SH-SY5Y (cell line): Measurements from ENCODE around the gene PHYHD1.

ENCODE experiments used
- GATA2 ChIP-seq: IDR thresholded peaks from 2 replicates; pipeline ENCODE4 v1.6.1; 2011; ENCODE audit warnings: mild to moderate bottlenecking, low read depth, low read length
- GATA3 ChIP-seq: IDR thresholded peaks from 2 replicates; pipeline ENCODE4 v1.6.1; 2011; ENCODE audit warnings: low read depth, mild to moderate bottlenecking, low read length, moderate library complexity

Gene PHYHD1

DNA sequence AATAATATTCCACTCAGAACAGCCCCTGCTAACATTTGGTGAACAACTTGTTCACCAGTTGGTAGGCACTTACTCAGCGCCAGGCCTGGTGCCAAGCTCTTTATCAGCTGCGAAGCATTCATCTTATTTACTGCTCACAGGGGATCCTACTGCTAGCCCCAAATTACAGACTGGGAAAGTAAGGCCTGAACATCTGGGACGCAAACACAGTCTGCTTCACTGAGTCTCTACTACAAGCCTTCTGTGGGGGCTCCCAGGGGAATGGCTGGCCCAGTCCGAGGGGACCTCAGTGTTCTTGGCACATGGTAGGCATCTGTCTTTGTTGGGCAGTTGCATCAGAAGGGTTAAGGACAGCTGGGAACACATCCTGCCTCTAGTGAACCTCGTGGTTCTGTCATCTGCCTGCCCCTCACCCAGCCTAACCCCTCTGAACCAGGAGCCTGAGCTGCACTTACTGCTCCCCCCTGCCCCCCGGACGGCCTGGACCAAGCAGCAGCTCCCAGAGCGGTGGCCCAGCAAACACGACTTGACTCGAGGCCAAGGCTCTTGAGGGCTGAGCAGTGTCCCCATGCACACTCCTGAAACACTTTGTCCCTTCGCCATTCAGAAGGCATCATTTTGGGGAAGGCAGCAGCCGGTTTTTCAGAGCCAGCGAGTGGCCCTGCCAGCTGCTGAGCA, at the start of gene PHYHD1:
TSS of gene PHYHD1 (plus strand) at position 602 of the 678 bp plus-strand sequence. CDS start 1,342 bp downstream, outside the sequence.
- TF ChIP-seq GATA2 (no peak), GATA3 (no peak)

DNA sequence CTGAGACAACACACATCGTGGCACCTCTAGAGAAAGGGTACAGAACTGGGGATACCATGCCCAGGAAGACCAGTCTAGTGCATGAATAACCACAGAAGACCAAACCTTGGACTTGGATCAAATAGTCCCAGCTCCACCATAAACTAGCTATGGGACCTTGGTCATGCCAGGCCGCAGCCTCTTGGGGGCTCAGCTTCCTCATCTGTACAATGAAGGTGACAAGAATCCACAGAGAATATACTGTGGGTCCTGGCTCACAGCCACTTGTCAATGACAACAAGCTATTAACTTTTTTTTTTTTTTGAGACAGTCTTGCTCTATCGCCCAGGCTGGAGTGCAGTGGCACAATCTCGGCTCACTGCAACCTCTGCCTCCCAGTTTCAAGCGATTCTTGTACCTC, 42.9 kb upstream of the PHYHD1 start:
- TF ChIP-seq GATA3 (no peak), GATA2 (no peak)

- TF ChIP-seq GATA2 (no peak), GATA3 (no peak)
Measured at GRCh38 chr9:128881884-128882676, 38.7 kb upstream of the PHYHD1 start, which contains the start of the genes KYAT1 and LRRC8A. TSS of gene KYAT1 (minus strand) at chr9:128881950. CDS start at chr9:128845405, 36,545 bp downstream. TSS of gene LRRC8A (plus strand) at chr9:128882133. CDS start at chr9:128907165, 25,032 bp downstream.

DNA sequence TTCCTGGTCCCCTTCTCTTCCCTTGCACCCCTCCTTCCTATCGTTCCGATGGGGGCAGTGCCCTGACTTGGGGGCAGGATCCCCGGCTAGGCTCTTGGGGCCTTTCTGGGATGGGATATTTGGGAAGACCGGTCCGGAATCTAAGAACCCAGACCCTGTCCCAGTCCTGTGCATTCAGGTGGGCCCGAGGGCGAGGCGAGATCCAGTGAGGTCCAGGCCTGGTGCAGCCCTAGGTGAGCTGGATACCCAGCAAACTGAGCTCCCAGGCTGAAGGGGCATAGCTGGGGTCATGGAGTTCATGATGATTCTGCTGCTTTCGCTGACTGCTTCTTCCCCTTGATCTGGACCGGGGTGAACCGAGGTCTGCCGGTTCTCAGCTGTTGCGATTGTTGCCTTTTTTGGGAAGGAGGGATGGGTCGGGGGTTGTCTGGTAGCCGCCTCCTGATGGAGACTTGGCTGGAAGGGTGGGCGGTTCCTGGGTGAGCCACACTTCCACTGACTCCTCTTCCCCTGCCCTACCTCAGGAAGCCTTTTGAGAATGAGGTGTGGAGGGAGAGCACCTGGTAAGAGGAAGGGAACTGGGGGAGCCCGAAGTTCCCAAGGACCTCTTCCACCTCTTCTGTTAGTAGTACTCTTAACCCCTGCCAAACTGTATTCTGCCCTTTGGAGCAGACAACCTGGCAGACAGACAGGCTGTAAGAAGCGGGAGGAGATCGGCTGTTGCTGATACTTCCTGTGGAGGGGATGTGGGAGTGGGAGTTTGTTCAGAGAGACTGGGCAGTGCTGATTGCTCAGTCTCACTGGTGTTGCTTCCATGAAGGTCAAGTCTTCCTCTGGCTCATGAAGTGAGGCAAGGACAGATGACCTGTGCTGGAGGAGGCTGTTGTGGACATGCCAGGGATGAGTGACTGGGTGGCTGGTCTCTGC, 37.8 kb upstream of the PHYHD1 start:
- TF ChIP-seq GATA2 (no peak), GATA3 (no peak)

DNA sequence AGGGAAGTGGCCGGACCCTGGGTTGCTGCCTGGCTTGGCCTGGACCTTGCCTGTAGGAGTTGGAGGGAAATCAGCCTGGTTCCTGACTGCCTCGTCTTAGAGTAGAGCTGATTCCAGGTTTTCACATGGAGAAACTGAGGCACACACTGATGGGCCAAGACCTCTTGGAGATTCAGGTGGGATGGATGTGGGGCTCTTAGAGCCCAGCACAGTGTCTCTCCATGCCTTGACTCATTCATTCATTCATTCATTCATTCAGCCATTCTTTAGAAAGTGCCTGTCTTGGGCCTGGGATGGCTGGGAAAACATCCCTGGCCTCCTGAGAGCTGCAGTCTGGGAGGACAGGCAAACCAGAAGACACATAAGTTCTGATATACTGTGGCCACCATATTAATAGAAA, 36.6 kb upstream of the PHYHD1 start:
- TF ChIP-seq GATA3 (no peak), GATA2 (no peak)

DNA sequence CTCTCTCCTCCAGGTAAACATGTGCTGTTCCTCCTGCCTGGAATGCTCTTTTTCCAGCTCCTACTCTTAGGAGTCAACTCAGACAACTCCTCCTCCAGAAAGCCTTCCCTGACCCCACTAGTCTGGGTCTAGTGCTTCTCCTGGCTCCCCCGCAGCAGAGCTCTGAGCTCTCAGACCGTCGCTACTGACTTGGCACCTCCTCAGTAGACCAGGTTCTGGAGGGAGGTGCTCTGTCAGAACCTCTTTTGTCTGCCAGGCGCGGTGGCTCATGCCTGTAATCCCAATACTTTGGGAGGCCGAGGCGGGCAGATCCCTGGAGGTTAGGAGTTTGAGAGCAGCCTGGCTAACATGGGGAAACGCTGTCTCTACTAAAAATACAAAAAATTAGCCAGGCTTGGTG, 35.4 kb upstream of the PHYHD1 start:
- TF ChIP-seq GATA2 (no peak), GATA3 (no peak)

- TF ChIP-seq GATA3 (no peak), GATA2 (no peak)
Measured at GRCh38 chr9:128885798-128886197, 35.0 kb upstream of the PHYHD1 start.

GRCh38 chr9:128886211-128886891, 34.4 kb upstream of the PHYHD1 start:
- TF ChIP-seq GATA2 (no peak), GATA3 (no peak)

DNA sequence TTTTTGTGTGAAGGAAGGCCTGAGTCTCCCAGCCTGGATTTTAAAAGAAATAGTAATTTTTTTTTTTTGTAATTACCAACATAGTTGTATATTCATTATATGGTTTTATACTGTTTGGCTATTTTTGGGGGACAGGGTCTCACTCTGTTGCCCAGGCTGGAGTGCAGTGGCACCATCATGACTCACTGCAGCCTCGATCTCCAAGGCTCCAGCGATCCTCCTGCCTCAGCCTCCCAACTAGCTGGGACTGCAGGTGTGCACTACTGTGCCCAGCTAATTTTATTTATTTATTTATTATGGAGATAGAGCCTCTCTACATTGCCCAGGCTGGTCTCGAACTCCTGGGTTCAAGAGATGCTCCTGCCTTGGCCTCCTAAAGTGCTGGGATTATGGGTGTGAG, 33.7 kb upstream of the PHYHD1 start:
- no peak for TF ChIP-seq GATA2
- no peak for TF ChIP-seq GATA3

GRCh38 chr9:128887914-128888350, 32.9 kb upstream of the PHYHD1 start:
- TF ChIP-seq GATA3 (no peak), GATA2 (no peak)

DNA sequence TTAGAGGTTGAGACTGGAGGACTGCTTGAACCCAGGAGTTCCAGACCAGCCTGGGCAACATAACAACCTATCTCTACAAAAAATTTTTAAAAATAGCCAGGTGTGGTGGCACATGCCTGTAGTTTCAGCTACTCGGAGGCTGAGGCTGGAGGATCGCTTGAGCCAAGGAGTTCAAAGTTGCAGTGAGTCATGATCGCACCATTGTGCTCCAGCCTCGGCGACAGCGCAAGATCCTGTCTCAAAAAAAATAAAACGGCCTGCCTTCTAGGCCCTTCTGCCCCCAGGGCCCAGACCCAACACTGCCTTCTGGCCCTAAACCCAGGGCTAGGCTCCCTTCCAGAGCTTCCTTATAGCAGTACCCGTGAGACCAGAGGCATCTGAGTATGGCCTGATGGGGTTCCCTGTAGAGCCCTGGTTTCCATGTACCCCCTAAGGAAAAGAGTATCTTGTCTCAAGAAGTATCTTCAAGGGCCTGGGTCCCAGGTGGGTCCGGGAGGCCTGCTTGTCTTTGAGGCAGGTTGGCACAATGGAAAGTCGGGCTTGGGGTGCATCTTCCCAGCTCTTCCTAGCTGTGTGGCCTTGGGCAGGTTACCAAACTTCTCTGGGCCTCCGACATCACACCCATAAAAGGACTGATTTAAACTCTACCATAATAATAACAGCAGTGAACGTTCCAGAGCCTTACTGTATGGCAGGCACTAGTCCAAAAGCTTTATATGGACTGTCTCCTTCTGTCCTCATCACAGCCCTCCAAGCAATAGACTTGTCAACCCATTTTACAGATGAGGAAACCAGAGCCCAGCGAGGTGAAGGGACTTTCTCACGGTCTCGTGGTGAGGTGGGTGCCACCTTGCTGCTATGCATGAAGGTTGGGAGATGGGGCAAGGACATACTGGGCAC, 29.2 kb upstream of the PHYHD1 start:
- TF ChIP-seq GATA2 (no peak), GATA3 (no peak)

- TF ChIP-seq GATA3 (no peak), GATA2 (no peak)
Measured at GRCh38 chr9:128892221-128892921, 28.4 kb upstream of the PHYHD1 start.
